HCT116 (cell line): ENCODE measurements around the gene FNDC3B.

ENCODE experiments used
- CEBPB ChIP-seq: IDR thresholded peaks from 2 replicates; pipeline ENCODE4 v1.6.1; 2012; ENCODE audit warnings: low read depth
- EZH2 ChIP-seq: fragments of 200-600 bp; sonication (generic); IDR thresholded peaks from 2 replicates; pipeline ENCODE4 v1.6.1; 2017; ENCODE audit warnings: antibody characterized with exemption, mixed run types
- EZH2phosphoT487 ChIP-seq: fragments of 200-600 bp; IDR thresholded peaks from 2 replicates; pipeline ENCODE4 v1.6.1; 2018; ENCODE audit warnings: antibody characterized with exemption, borderline replicate concordance
- JUND ChIP-seq: IDR thresholded peaks from 2 replicates; pipeline ENCODE4 v1.6.1; 2012
- POLR2A ChIP-seq: IDR thresholded peaks from 2 replicates; pipeline ENCODE4 v1.7.0; 2011; ENCODE audit warnings: borderline replicate concordance; ENCODE audit not compliant: insufficient read depth, insufficient read length; ENCODE audit errors: extremely low read depth
- POLR2AphosphoS5 ChIP-seq: IDR thresholded peaks from 2 replicates; pipeline ENCODE4 v1.6.1; 2011; ENCODE audit warnings: mild to moderate bottlenecking, low read depth, low read length, moderate library complexity
- SRF ChIP-seq: IDR thresholded peaks from 2 replicates; pipeline ENCODE4 v1.6.1; 2012; ENCODE audit warnings: low read depth
- TCF7L2 ChIP-seq: IDR thresholded peaks from 2 replicates; pipeline ENCODE4 v1.7.0; 2011; ENCODE audit warnings: borderline replicate concordance, inconsistent platforms; ENCODE audit not compliant: insufficient read depth, insufficient read length; ENCODE audit errors: extremely low read depth
- YY1 ChIP-seq: IDR thresholded peaks from 2 replicates; pipeline ENCODE4 v1.6.1; 2011; ENCODE audit warnings: low read length, low read depth, moderate library complexity, mild to moderate bottlenecking; ENCODE audit not compliant: insufficient replicate concordance; ENCODE audit errors: extremely low read depth
- TF ChIP-seq, protein P1 (sequence below), 3 experiments: fragments of 200-600 bp in 1 of 3; sonication (generic) in 1 of 3; IDR thresholded peaks in 2 of 3; conservative IDR thresholded peaks in 1 of 3; 2 replicates each; pipeline ENCODE4 v1.5.1; 2012 to 2017; ENCODE audit warnings: low read depth in 2 of 3, low read length in 2 of 3, antibody characterized with exemption in 1 of 3, borderline replicate concordance in 1 of 3, control low read depth in 1 of 3, mild to moderate bottlenecking in 1 of 3, mixed read lengths in 1 of 3, mixed run types in 1 of 3, moderate library complexity in 1 of 3; ENCODE audit not compliant: insufficient read depth in 1 of 3
- TF ChIP-seq, protein P2 (sequence below): IDR thresholded peaks from 2 replicates; pipeline ENCODE4 v1.6.1; 2012

GRCh38 chr3:172107403-172107802 lies 68.0 kb downstream of the FNDC3B start:
- TF ChIP-seq EZH2phosphoT487 (no peak), SRF (no peak), CEBPB (no peak), EZH2 (no peak), TCF7L2 (no peak), POLR2AphosphoS5 (no peak), POLR2A (no peak), YY1 (no peak), JUND (no peak)
- TF ChIP-seq, protein P1, sequence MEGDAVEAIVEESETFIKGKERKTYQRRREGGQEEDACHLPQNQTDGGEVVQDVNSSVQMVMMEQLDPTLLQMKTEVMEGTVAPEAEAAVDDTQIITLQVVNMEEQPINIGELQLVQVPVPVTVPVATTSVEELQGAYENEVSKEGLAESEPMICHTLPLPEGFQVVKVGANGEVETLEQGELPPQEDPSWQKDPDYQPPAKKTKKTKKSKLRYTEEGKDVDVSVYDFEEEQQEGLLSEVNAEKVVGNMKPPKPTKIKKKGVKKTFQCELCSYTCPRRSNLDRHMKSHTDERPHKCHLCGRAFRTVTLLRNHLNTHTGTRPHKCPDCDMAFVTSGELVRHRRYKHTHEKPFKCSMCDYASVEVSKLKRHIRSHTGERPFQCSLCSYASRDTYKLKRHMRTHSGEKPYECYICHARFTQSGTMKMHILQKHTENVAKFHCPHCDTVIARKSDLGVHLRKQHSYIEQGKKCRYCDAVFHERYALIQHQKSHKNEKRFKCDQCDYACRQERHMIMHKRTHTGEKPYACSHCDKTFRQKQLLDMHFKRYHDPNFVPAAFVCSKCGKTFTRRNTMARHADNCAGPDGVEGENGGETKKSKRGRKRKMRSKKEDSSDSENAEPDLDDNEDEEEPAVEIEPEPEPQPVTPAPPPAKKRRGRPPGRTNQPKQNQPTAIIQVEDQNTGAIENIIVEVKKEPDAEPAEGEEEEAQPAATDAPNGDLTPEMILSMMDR (IDR thresholded peaks at IDR 0.05 in 2 of 3, conservative IDR thresholded peaks at IDR 0.05 in 1 of 3; ENCODE audit: borderline replicate concordance in 1 of 3, insufficient read depth in 1 of 3, low read depth in 2 of 3, low read length in 2 of 3) = no peak
- TF ChIP-seq, protein P2, sequence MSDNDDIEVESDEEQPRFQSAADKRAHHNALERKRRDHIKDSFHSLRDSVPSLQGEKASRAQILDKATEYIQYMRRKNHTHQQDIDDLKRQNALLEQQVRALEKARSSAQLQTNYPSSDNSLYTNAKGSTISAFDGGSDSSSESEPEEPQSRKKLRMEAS = no peak
